HG02981 (cell line): ENCODE measurements around the gene LHFPL2.
A peak's percentile ranks its signal among the peaks of the same experiment; 100 is the strongest.

ENCODE experiments used
- ATAC-seq: cut with Tn5 transposase; IDR thresholded peaks from one replicate; pipeline ENCODE4 v1.9.1; 2021; ENCODE audit warnings: mild to moderate bottlenecking, moderate library complexity; ENCODE audit not compliant: unreplicated experiment

LHFPL2 gene

GRCh38 chr5:78505860-78506259 lies 142.7 kb downstream of the LHFPL2 start:
- no peak for ATAC-seq

- ATAC-seq, result no peak
These were observed 143.6 kb downstream of the LHFPL2 start for GRCh38 chr5:78504704-78505677.

- ATAC-seq, result no peak
These were observed 144.5 kb downstream of the LHFPL2 start for GRCh38 chr5:78503958-78504653.

GRCh38 chr5:78501411-78502352 lies 146.9 kb downstream of the LHFPL2 start:
- ATAC-seq, result no peak

- no peak for ATAC-seq
These were observed 147.7 kb downstream of the LHFPL2 start for GRCh38 chr5:78500871-78501270.

GRCh38 chr5:78500028-78500427 lies 148.5 kb downstream of the LHFPL2 start:
- ATAC-seq, result no peak

- no peak for ATAC-seq
These were observed 149.1 kb downstream of the LHFPL2 start for GRCh38 chr5:78499485-78499884.

- ATAC-seq, result peak; percentile 63
These were observed 150.7 kb downstream of the LHFPL2 start for GRCh38 chr5:78497573-78498533.

- ATAC-seq, result no peak
These were observed 152.2 kb downstream of the LHFPL2 start for GRCh38 chr5:78496373-78496772.

- ATAC-seq, result no peak
These were observed 152.8 kb downstream of the LHFPL2 start for GRCh38 chr5:78495800-78496199.

- no peak for ATAC-seq
These were observed 155.9 kb downstream of the LHFPL2 start for GRCh38 chr5:78492650-78493049.

- no peak for ATAC-seq
These were observed 156.3 kb downstream of the LHFPL2 start for GRCh38 chr5:78492224-78492623.

- ATAC-seq, result no peak
These were observed 157.7 kb downstream of the LHFPL2 start for GRCh38 chr5:78490709-78491485.

GRCh38 chr5:78487846-78488245 lies 160.7 kb downstream of the LHFPL2 start:
- ATAC-seq, result no peak

GRCh38 chr5:78486218-78486617 lies 162.4 kb downstream of the LHFPL2 start:
- ATAC-seq, result no peak

GRCh38 chr5:78483809-78484521 lies 164.6 kb downstream of the LHFPL2 start:
- peak; percentile 88 for ATAC-seq

GRCh38 chr5:78482948-78483347 lies 165.6 kb downstream of the LHFPL2 start:
- ATAC-seq, result no peak

GRCh38 chr5:78476795-78477194 lies 171.8 kb downstream of the LHFPL2 start:
- ATAC-seq, result no peak
